Calu3 (cell line): ENCODE results near the gene PCYT1A. TPM values are rescaled to one million over a fixed set of nuclear protein-coding genes. Genes with fewer than 3 reads are reported as not detected.
"Not testable (repeated sequence)": the region's sequence is repeated elsewhere in the genome, so short reads cannot be mapped to it uniquely, and the experiment has no call there.

Experiments
- BruUV-seq: library from RNA; stranded (reverse); fragments of 400-500 nt; replicated peaks from 2 replicates; lab custom pipeline; 2021; lab: Mats Ljungman, UMichigan
- CTCF ChIA-PET: fragments of 300-600 bp; sonication (Branson Sonifier 250); formaldehyde crosslinking; loops from one replicate; lab custom pipeline; 2022; ENCODE audit warnings: antibody characterized with exemption; lab: Charles Lee
- DNase-seq: peaks from one replicate; pipeline ENCODE4 v3.0.0; 2022
- H3K27ac Mint-ChIP-seq: one replicate; pipeline ENCODE4 v1.8.0; 2022; ENCODE audit warnings: mixed read lengths; ENCODE audit not compliant: unreplicated experiment
- H3K27me3 Mint-ChIP-seq: one replicate; pipeline ENCODE4 v1.8.0; 2022; ENCODE audit warnings: mixed read lengths; ENCODE audit not compliant: unreplicated experiment
- H3K36me3 Mint-ChIP-seq: one replicate; pipeline ENCODE4 v1.8.0; 2022; ENCODE audit warnings: mild to moderate bottlenecking, moderate library complexity, mixed read lengths; ENCODE audit not compliant: insufficient read depth, unreplicated experiment
- H3K4me1 Mint-ChIP-seq: one replicate; pipeline ENCODE4 v1.8.0; 2022; ENCODE audit warnings: mild to moderate bottlenecking, low read depth, mixed read lengths; ENCODE audit not compliant: unreplicated experiment
- H3K4me3 Mint-ChIP-seq: one replicate; pipeline ENCODE4 v1.8.0; 2022; ENCODE audit warnings: mild to moderate bottlenecking, low read depth, moderate library complexity, mixed read lengths; ENCODE audit not compliant: unreplicated experiment
- H3K9me3 Mint-ChIP-seq: one replicate; pipeline ENCODE4 v1.8.0; 2022; ENCODE audit warnings: low read depth, mixed read lengths; ENCODE audit not compliant: unreplicated experiment
- CTCF ChIP-seq: fragments of 200-600 bp; IDR thresholded peaks from one replicate; pipeline ENCODE4 v1.8.0; 2022; ENCODE audit warnings: antibody characterized with exemption; ENCODE audit not compliant: unreplicated experiment
- intact Hi-C: fragments of 100-400 bp; cut with micrococcal nuclease; formaldehyde crosslinking; loops from one replicate; pipeline ENCODE4 v1.10.0; 2022; ENCODE audit not compliant: unreplicated experiment
- total RNA-seq: library from RNA; stranded (reverse); gene quantifications from 2 replicates; pipeline ENCODE4 v1.2.3, GENCODE V29; 2022

PCYT1A gene
- total RNA-seq, 1 experiment from 2014 or later: 47.0 TPM

- Mint-ChIP-seq H3K4me3 (no peak overlapping the region), H3K27ac (no peak overlapping the region), H3K9me3 (no peaks in the 10 kb centered on the region), H3K4me1 (no peaks in the 10 kb centered on the region), H3K36me3 (no peaks in the 10 kb centered on the region), H3K27me3 (no peaks in the 10 kb centered on the region)
- BruUV-seq: no TSS peak
- CTCF ChIA-PET: no interaction called here
- intact Hi-C loops: no loop called here
- DNase-seq: no peak
- TF ChIP-seq CTCF: no peak
Observed at GRCh38 chr3:196184881-196185280, 102.6 kb downstream of the PCYT1A start.

GRCh38 chr3:196184169-196184432, 103.4 kb downstream of the PCYT1A start:
- CTCF ChIA-PET, intact Hi-C loops: not testable (repeated sequence)

GRCh38 chr3:196181127-196181546, 106.4 kb downstream of the PCYT1A start:
- no TSS peak for BruUV-seq
- intact Hi-C loops: no loop called here
- H3K36me3 Mint-ChIP-seq: no peaks in the 10 kb centered on the region
- DNase-seq: no peak
- TF ChIP-seq CTCF: no peak
- H3K4me3 Mint-ChIP-seq: no peak overlapping the region
- H3K9me3 Mint-ChIP-seq: no peaks in the 10 kb centered on the region
- H3K27me3 Mint-ChIP-seq: no peaks in the 10 kb centered on the region
- no peaks in the 10 kb centered on the region for H3K4me1 Mint-ChIP-seq
- no peak overlapping the region for H3K27ac Mint-ChIP-seq
- CTCF ChIA-PET: interaction anchor here (0.6 kb wide), 1 partner anchor 67 kb away, joined by 3 read pairs; no protein-coding TSS in a partner anchor

More at GRCh38 chr3:196184169-196184432, 103.4 kb downstream of the PCYT1A start:
- not testable (repeated sequence) for DNase-seq, H3K4me3 Mint-ChIP-seq, H3K9me3 Mint-ChIP-seq, H3K4me1 Mint-ChIP-seq, H3K36me3 Mint-ChIP-seq, BruUV-seq, H3K27me3 Mint-ChIP-seq, H3K27ac Mint-ChIP-seq

- Mint-ChIP-seq H3K36me3 (no peaks in the 10 kb centered on the region), H3K9me3 (no peaks in the 10 kb centered on the region), H3K4me3 (no peak overlapping the region), H3K27me3 (no peaks in the 10 kb centered on the region), H3K4me1 (no peaks in the 10 kb centered on the region), H3K27ac (no peak overlapping the region)
- no TSS peak for BruUV-seq
- no peak for DNase-seq
- CTCF ChIA-PET: no interaction called here
- no peak for TF ChIP-seq CTCF
- intact Hi-C loops: no loop called here
Observed at GRCh38 chr3:196180346-196180745, 107.2 kb downstream of the PCYT1A start.

Other genes with a start within 250 kb of the PCYT1A start
- gene TFRC, start 205.6 kb downstream of the PCYT1A start, total RNA-seq: 425 and 457 TPM in 2 replicates
- not detected in 2 replicates for gene ZDHHC19, start 76.3 kb downstream of the PCYT1A start, total RNA-seq
- gene SLC51A, start 71.2 kb downstream of the PCYT1A start, total RNA-seq: not detected in 2 replicates
- gene DYNLT2B, start 30.5 kb upstream of the PCYT1A start, total RNA-seq: 7.8 and 10.8 TPM in 2 replicates
- not detected in 2 replicates for gene TM4SF19, start 50.7 kb upstream of the PCYT1A start, total RNA-seq
- gene UBXN7, start 144.7 kb upstream of the PCYT1A start, total RNA-seq: 46.1 and 49.0 TPM in 2 replicates
- 26.4 and 29.2 TPM in 2 replicates for gene RNF168, start 216.0 kb upstream of the PCYT1A start, total RNA-seq
- gene SMCO1, start 227.6 kb upstream of the PCYT1A start, total RNA-seq: not detected in 2 replicates